Endothelial cell (in vitro differentiated cells): Measurements from ENCODE around the gene ZNF180. TPM values are rescaled to one million over a fixed set of nuclear protein-coding genes. Genes with fewer than 3 reads are reported as not detected.

Experiments
- DNase-seq: peaks from one replicate; pipeline ENCODE4 v3.0.0; 2021; ENCODE audit warnings: low spot score
- H3K27ac Mint-ChIP-seq: one replicate; pipeline ENCODE4 v1.8.0; 2021; ENCODE audit warnings: mixed read lengths, inconsistent platforms; ENCODE audit not compliant: unreplicated experiment
- H3K27me3 Mint-ChIP-seq: one replicate; pipeline ENCODE4 v1.8.0; 2021; ENCODE audit warnings: mild to moderate bottlenecking, moderate library complexity, mixed read lengths, inconsistent platforms; ENCODE audit not compliant: unreplicated experiment
- H3K36me3 Mint-ChIP-seq: one replicate; pipeline ENCODE4 v1.8.0; 2021; ENCODE audit warnings: mild to moderate bottlenecking, low read depth, mixed read lengths, inconsistent platforms; ENCODE audit not compliant: unreplicated experiment
- H3K4me1 Mint-ChIP-seq: one replicate; pipeline ENCODE4 v1.8.0; 2021; ENCODE audit warnings: mild to moderate bottlenecking, mixed read lengths, inconsistent platforms; ENCODE audit not compliant: unreplicated experiment
- H3K4me3 Mint-ChIP-seq: one replicate; pipeline ENCODE4 v1.8.0; 2021; ENCODE audit warnings: mild to moderate bottlenecking, mixed read lengths, inconsistent platforms; ENCODE audit not compliant: unreplicated experiment
- H3K9me3 Mint-ChIP-seq: one replicate; pipeline ENCODE4 v1.8.0; 2021; ENCODE audit warnings: mixed read lengths, inconsistent platforms; ENCODE audit not compliant: unreplicated experiment
- total RNA-seq: library from RNA; stranded (reverse); fragmentation: NEBNext Ultra II Directional; extraction: Animal tissue kit (Norgen Biotek cat#: 25700); gene quantifications from one replicate; pipeline ENCODE4 v1.2.1, GENCODE V29; 2021; ENCODE audit not compliant: unreplicated experiment
- TF ChIP-seq, protein P1 (sequence below): fragments of 200-600 bp; sonication (generic); IDR thresholded peaks from one replicate; pipeline ENCODE4 v1.5.0; 2021; ENCODE audit warnings: antibody characterized with exemption; ENCODE audit not compliant: unreplicated experiment

The ZNF180 gene
- total RNA-seq, 1 donor from 2014 or later, result 7.7 TPM

DNA sequence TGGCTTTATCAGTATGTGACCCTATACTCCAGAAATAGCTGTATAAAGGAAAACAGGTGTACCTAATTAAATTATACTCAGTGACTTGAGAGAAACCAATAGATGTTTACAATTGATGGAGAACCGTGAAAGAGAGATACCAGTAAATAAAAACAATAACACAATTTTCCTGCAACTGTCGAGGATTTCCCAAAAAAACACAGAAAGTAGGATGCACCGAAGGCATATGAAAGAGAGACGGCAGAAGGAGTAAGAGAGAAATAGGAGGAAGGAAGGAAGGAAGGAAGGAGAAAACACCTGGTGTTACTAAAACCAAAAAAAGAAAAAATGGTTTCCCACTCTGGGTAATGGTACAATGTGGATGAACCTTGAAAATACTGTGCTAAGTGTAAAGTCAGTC is 45.2 kb downstream of the ZNF180 start:
- Mint-ChIP-seq H3K27ac (no peak overlapping the region), H3K4me3 (no peak overlapping the region), H3K27me3 (peaks cover 12% of the 10 kb centered on the region), H3K4me1 (no peaks in the 10 kb centered on the region), H3K9me3 (peaks cover 49% of the 10 kb centered on the region), H3K36me3 (peaks cover 39% of the 10 kb centered on the region)
- TF ChIP-seq, protein P1, sequence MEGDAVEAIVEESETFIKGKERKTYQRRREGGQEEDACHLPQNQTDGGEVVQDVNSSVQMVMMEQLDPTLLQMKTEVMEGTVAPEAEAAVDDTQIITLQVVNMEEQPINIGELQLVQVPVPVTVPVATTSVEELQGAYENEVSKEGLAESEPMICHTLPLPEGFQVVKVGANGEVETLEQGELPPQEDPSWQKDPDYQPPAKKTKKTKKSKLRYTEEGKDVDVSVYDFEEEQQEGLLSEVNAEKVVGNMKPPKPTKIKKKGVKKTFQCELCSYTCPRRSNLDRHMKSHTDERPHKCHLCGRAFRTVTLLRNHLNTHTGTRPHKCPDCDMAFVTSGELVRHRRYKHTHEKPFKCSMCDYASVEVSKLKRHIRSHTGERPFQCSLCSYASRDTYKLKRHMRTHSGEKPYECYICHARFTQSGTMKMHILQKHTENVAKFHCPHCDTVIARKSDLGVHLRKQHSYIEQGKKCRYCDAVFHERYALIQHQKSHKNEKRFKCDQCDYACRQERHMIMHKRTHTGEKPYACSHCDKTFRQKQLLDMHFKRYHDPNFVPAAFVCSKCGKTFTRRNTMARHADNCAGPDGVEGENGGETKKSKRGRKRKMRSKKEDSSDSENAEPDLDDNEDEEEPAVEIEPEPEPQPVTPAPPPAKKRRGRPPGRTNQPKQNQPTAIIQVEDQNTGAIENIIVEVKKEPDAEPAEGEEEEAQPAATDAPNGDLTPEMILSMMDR, result no peak
- no peak for DNase-seq

DNA sequence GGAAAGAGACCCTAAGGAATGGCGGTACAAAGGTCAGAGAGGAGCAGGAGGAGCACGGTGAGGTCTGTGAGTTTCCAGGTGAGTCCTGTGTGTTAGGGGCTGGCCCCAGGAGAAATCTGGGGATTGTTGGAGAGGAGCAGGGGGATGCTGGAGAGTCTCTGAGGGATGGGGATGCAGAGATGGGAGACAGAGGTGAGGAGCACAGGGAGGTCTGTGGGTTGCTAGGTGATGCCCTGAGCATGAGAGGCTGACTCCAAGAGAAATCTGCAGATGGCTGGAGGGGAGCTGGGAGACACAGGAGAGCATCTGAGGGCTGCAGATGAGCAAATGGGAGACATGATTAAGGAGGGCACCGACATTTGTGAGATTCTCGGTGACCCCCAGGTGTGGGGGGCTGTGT is 48.0 kb downstream of the ZNF180 start:
- TF ChIP-seq, protein P1, result no peak
- H3K36me3 Mint-ChIP-seq, result peaks cover 33% of the 10 kb centered on the region
- no peak overlapping the region for H3K27ac Mint-ChIP-seq
- no peak for DNase-seq
- peak overlapping the region; percentile 59 for H3K4me3 Mint-ChIP-seq
- H3K27me3 Mint-ChIP-seq, result peaks cover 10% of the 10 kb centered on the region
- H3K9me3 Mint-ChIP-seq, result peaks cover 50% of the 10 kb centered on the region
- peaks cover 3% of the 10 kb centered on the region for H3K4me1 Mint-ChIP-seq

DNA sequence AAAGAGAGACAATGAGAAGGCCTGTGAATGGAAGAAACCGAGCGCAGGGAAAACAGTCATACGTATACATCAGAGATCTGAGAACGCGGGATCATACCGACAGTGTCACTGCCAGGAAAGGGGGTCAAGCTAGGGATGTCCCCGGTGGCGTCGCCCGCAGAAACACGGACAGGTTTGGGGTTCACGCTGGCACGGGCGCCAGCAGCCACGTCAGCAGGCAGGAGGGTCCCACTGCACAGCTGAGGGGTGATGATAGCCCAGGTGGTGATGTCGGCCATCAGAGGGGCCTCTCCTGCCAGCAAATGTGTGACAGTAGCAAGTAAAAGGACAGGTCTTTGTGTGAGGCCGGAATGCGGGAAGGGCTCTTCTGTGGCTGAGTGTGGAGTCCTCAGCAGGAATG is 48.6 kb downstream of the ZNF180 start:
- H3K36me3 Mint-ChIP-seq, result peaks cover 34% of the 10 kb centered on the region
- H3K27me3 Mint-ChIP-seq, result peaks cover 10% of the 10 kb centered on the region
- H3K9me3 Mint-ChIP-seq, result peaks cover 51% of the 10 kb centered on the region
- TF ChIP-seq, protein P1, result no peak
- no peak overlapping the region for H3K27ac Mint-ChIP-seq
- peaks cover 3% of the 10 kb centered on the region for H3K4me1 Mint-ChIP-seq
- DNase-seq, result no peak
- peak overlapping the region; percentile 59 for H3K4me3 Mint-ChIP-seq

DNA sequence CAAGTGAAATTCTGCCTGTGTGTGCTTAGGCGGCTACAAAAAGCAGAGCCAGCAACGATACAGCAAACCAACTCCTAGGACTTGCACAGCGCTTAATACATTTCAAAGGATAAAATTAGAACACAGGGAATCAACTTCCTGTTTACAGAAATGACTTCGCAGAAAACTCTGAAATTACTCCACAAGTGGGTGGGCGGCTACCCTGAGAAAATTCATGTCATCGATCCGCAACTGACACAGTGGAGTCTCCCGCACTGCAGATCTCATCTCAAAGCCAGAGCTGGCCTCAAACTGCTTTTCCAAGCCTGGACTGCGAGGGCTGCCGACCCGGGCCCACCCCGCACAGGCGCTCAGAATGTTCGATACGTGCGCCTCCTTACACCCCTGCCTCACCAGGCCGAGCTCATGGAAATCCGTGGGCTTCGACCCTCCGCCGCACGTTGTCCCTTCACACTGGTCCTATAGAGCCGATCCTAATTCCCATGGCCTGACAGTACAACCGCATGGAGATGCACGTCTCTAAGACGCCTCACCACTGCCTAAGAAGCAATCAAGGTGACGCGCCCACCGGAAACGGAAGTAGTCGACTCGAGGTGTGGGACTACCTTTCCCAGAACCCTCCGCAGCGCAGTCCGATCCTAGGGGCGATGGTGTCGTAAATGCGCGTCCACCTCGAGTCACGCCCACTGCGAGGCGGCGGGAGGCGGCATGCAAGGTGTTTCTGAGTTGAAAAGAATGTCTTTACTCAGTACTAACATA is 52.2 kb downstream of the ZNF180 start, which contains the start of gene ZNF229:
ZNF229 (minus strand) TSS at position 557 of the 759 bp plus-strand sequence. CDS start 5,625 bp downstream, outside the sequence.
- Mint-ChIP-seq H3K9me3 (peaks cover 51% of the 10 kb centered on the region), H3K27me3 (peaks cover 8% of the 10 kb centered on the region), H3K4me1 (peaks cover 3% of the 10 kb centered on the region), H3K27ac (peak within 1 kb of the TSS; percentile 87), H3K36me3 (peaks cover 49% of the 10 kb centered on the region), H3K4me3 (peak within 1 kb of the TSS; percentile 92)
- peak; percentile 67 for DNase-seq
- TF ChIP-seq, protein P1, result no peak

DNA sequence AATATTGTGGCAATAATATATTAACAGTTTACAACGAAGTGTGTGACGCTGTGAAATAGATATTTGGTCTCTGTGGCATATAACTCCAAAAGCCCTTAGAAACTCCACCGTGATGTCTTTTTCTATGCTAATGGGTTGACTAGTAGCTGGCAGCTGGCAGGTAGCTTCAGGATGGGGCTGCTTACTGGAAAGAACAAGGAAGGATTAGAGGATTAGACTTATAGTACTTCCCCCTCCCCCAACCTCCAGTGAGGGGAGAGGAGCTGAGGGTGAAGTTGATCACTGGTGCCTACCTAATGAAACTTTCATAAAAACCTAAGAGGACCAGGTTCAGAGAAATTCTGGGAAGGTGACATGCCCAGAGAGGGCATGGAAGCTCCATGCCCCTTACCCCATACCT is 61.9 kb downstream of the ZNF180 start:
- no peak for DNase-seq
- H3K4me3 Mint-ChIP-seq, result peak overlapping the region; percentile 59
- peaks cover 56% of the 10 kb centered on the region for H3K36me3 Mint-ChIP-seq
- H3K27me3 Mint-ChIP-seq, result no peaks in the 10 kb centered on the region
- no peak overlapping the region for H3K27ac Mint-ChIP-seq
- H3K9me3 Mint-ChIP-seq, result peaks cover 16% of the 10 kb centered on the region
- TF ChIP-seq, protein P1, result no peak
- H3K4me1 Mint-ChIP-seq, result no peaks in the 10 kb centered on the region
